Tongue (tissue), 2 donors: ENCODE results near the gene ABCA4. TPM values are rescaled to one million over a fixed set of nuclear protein-coding genes. Genes with fewer than 3 reads are reported as not detected.

ENCODE experiments used
- DNase-seq: peaks from one replicate; pipeline ENCODE4 v3.0.0-alpha.2; 2015
- total RNA-seq: library from RNA; depleted of rRNA; stranded (reverse); fragments of >200 nt; gene quantifications from one replicate; pipeline ENCODE4 v1.2.3, GENCODE V29; 2014

Gene ABCA4
- total RNA-seq, 1 donor from 2014 or later: 2.2 TPM

- DNase-seq: no peak
Measured at GRCh38 chr1:94104127-94104684, 16.7 kb downstream of the ABCA4 start.

DNA sequence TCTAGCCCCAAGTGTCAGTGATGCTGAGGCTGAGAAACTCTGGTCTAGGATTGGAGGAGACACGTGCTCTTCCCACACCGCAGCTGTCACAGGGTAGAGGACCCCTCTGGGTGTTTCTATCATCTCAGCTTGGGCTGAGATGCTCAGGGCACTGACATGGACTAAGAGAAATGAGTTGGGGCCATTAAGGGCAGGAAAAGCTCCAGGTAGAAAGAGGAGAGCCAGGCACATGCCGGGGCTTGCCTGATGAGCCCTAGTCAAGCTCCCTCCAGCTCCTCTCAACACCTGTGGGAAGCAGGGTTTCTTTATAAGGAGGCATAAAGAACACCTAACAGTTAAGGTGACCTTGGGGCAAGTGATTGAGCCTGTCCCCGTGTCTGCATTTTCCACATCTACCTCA, 17.3 kb downstream of the ABCA4 start:
- DNase-seq: no peak

- DNase-seq: no peak
Measured at GRCh38 chr1:94101613-94102525, 19.1 kb downstream of the ABCA4 start.

DNA sequence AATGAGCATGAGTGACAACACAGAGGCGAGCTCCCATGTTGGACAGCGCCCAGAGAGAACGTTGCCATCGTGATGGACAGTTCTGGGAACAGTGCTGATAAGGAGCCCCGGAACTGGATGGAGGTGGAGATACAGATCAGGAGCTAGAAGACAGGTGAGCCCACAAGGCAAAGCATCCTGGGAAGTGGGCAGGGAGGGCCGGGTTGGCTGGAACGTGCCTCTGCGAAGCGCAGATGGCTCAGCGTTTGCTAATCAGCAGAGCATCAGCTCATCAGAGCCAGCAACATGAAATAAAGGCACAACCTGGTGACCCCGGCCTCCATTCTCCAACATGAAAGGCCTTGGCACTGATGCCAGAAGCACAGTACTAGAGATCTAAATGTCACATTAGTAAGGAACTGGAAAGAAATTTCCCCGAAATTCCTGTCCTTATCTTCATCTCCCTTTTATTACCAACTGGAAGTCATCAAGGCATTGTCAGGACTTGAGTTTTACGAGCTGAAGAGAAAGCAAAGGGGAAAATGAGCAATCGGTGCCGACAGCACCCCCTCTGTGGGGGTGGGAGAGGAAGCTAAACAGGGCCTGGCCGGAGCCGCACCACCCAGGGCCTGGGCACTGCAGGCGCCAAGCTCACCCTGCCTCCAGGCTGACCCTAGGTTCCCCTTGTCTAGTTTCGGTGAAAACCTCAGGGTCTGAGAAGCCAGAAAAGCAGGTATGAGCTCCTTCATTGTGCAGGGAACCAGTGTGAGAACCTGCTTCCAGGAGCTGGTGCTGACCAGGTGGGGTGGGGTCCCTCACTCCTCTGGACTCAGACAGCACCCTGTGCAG, 19.9 kb downstream of the ABCA4 start:
- no peak for DNase-seq

DNA sequence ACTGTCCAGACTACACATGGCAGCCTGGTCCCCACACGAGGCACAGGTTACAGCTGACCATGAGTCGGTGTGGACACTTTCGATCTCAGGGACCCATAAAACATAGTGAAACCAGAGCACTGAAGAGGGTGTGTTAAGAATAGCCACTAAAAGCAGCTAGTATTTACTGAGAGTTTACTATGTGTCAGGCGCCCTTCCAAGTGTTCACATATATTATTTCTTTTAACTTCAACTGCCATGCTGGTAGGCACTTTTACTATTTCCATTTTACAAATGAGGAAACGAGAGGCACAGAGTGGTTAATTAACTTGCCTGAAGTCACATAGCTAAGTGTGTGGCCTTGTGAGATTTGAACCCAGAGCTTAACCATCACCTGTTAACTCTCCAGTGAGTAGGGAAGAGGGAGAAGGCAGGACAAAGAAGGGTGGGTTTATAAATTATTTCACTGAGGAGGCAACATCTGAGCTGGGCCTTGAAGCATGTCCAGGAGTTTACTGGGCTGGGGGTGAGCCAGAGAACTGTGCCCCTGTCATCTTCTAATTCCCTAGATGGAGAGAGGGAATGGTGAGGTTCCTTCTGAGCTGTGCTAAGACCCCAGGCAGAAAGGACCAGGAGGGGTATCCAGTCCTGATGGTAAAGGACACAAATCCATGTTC, 20.7 kb downstream of the ABCA4 start:
- no peak for DNase-seq

GRCh38 chr1:94099303-94099702, 21.6 kb downstream of the ABCA4 start:
- no peak for DNase-seq

GRCh38 chr1:94098585-94099111, 22.3 kb downstream of the ABCA4 start:
- DNase-seq: no peak

DNA sequence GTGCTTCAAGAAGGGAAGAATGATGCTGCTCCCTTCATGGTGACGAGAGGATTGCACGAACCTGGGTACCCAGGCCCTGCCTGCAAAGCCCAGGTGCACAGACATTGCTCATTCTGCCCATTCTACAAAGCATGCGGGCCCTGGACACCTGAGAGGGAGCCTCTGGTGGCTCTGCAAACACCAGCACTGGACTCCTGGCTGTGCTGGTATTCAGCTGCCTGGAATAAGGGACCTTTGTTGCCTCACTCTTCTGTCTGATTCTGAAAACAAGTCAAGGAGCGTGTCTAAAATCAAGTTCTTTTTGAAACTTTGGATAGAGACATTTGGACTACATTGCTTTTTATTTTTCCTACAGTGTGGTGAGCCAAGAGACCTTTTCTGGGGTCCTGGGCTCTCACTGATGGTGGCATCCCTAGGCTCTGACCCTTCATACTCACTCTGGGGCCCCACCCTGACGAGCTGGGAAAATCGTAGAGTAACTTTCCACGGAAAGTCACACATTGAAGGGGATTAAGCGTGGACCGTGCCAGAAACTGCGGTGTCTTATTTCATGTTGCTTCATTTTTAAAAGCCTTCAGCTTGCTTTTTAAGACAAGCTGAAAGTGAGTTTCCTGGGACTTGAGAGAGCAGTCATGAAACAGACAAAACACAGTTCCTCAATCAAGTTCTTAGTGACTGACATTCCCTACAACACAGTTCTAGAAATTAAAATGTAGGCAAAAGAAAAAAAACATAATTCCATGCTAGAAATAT, 24.0 kb downstream of the ABCA4 start:
- DNase-seq: peak; percentile 93

DNA sequence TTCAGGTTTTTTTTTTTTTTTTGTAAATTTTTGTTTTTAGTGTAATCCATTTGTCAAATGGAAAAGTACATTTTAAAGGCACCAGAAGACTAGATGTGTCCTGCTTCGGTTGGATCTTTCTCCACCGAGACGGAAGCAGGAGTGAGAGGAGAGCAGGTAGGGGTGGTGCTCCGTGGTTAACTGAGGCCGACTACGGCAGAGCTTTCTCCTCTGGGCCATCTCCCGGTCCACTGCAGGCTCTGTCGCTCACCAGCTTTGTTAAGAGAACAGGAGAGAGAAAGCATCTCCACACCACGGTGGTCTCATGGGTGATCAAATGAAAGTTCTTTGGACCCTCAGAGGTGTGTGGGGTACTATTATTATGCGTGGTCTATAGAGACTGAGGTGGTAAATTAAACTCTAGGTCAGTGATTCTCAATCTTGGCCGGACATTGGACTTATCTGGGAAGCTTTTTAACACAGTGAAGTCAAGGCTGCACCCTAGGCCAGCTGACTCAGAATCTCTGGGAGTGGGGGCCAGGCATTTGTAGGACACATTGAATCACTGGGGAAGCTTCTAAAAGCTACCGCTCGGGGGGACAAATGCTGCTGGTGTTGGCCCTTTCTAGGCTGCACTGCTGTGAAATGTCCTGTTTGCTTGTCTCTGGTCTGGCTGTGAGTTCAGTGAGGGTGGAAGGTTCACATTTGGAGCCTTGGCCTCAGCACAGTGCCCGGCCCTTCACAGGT, 25.0 kb downstream of the ABCA4 start:
- no peak for DNase-seq

DNA sequence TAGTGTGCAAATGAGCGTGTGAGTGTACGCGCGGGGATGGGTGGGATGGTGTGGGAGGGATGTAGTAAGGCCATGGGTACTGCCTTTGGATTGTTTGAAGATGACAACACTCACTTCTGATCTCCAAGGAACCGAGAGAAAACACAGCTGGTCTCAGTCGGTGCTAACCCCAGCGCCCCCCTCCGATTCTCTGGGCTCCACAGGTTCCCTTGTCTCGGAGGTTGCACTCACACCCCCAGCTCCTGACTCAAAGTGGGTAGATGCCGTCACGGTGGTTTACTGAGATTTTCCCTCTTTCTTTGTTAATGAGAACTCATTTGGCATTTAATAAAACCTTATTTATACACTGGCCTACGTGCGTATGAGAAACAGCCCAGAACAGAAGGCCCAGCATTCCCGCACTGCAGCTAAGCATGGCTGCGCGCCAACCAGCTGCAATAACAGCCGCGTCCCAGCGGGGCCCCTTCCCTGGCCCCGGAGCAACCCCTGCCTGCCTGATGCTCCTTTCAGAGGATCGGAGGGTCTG, 25.8 kb downstream of the ABCA4 start:
- DNase-seq: peak; percentile 96

DNA sequence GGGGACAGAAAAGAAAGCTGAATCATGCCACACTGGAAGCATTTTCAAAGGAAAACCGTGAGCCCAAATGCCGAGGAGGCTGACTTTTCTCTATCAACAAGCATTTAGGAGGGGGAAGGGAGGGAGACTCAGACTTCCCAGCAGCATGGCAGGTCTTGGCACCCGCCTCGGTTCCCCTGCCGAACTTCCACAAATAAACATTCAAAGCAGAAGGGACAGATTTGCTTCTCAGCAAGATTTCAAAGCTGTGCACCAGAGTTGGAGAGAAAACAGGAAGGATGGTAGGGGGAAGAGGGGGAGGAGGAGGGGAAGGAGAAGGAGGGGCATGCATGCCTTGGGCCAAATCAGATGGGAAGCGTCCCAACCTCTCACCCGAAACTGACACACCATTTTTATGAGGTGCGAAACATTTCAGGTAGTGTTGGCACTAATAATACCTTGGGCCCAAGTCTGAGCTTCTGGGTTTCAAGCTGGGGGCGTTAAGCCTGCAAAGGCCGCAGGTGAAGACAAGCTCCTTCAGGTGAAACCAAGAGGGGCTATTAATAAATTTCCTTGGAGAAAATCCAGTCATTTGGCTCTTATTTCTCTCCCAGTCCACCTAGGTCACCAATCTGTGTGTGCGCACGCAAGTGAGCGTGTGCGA, 26.4 kb downstream of the ABCA4 start:
- DNase-seq: peak; percentile 86

DNA sequence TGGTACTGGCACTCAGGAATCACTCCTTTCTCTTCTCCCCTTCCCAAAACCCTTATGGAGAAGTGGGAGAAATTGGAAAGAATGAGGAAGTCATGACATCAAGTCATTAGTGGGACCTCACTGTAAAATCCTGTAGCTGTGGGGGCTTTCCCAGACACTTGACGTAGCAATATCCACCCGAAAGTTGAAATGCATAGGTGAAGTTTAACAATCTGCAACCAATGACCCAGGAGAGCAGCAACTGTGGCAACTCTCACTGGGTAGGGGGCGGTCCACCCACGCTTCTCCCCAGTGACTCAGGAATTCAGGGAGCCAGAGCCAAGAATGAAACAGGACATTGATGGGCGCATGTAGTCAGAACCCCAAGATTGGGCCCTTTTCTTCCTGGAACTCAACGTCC, 27.0 kb downstream of the ABCA4 start:
- DNase-seq: no peak

- no peak for DNase-seq
Measured at GRCh38 chr1:94093396-94093795, 27.6 kb downstream of the ABCA4 start.

GRCh38 chr1:94092210-94092613, 28.7 kb downstream of the ABCA4 start:
- peak; percentile 65 for DNase-seq

DNA sequence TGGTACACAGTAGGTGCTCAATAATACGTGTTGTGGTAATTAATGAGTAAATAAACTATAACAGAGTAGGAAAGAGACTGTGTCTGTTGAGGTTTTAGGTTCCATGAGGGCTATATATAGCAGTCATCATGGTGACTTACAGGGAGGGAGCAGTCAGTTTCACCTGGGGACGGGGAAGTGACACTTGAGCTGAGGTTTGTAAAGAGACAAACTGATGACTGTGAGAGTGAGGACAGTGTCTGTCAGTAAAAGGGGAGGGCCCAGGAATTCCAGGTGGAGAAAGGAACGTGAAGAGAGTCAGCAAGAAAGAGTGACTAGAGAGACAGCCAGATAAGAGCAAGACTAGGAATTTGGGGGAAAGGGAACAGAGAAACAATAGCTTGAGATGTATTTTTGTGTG, 30.2 kb downstream of the ABCA4 start:
- DNase-seq: no peak

GRCh38 chr1:94087193-94087592, 33.8 kb downstream of the ABCA4 start:
- DNase-seq: no peak

- DNase-seq: no peak
Measured at GRCh38 chr1:94084547-94084946, 36.4 kb downstream of the ABCA4 start.

- no peak for DNase-seq
Measured at GRCh38 chr1:94084085-94084484, 36.9 kb downstream of the ABCA4 start.

DNA sequence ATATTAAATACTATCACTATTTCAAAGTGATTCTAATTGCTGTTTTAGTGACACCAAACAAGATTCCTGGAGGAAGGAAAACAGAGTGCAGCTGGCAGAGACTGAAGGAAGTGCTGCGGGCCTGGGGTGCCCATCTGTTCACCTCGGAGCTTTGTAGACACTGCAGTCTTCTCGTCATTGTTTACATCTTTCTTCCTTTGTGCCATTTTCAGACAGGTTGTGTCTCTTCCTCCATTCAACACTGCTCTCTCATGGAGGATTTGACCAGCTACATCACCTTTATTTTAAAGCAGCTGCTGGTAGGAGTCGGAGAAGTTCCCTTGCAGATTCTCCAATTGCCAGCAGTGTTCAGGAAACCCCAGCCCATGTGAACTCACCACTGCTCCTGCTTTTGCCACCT, 37.3 kb downstream of the ABCA4 start:
- DNase-seq: no peak
